GM10266 (cell line): ENCODE measurements around the gene ARSI.

Experiments
- DNase-seq: peaks from one replicate; pipeline ENCODE4 v3.0.0; 2012; ENCODE audit errors: extremely low spot score
- TF ChIP-seq, protein P1 (sequence below): IDR thresholded peaks from 2 replicates; pipeline ENCODE4 v1.5.1; 2012; ENCODE audit warnings: mild to moderate bottlenecking, low read depth; ENCODE audit not compliant: control insufficient read depth, insufficient read depth; ENCODE audit errors: missing control alignments

The ARSI gene

DNA sequence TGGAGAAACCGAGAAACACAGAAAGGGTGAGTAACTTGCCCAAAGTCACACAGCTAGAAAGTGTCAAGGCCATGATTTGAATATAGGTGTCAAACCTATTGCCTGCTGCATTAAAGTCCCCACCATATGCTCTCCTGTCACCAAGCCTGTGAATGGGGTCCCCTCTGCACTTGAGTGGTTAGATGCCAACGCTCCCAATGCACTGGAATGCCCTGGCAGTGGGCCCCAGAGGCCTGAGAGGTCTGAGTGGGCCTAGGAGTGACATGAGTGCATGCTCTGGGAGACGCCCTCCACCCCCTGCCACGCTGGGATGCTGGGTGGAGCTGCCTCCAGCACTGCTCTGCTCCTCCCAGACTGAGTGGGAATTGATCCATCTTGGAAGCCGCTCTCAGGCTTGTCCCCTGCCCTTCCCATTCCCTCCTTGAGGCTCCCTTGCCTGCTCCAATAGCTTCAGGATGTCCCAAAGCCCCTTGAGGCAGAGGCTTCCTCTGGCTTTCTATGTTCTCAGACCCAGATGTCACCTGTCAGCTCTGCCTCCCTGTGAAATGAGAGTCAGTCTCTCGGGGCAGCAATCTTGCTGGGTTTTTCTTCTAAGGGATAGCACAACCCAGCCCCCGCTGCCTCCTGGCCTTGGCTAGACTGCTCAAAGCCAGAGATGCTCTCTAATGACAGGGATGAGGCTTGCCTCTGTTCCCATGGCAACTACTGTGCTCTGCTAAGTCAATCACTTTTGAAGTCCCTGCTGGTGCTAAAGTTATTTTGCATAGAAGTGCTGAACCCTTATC, 6.6 kb upstream of the ARSI start:
- no peak for DNase-seq
- TF ChIP-seq, protein P1, sequence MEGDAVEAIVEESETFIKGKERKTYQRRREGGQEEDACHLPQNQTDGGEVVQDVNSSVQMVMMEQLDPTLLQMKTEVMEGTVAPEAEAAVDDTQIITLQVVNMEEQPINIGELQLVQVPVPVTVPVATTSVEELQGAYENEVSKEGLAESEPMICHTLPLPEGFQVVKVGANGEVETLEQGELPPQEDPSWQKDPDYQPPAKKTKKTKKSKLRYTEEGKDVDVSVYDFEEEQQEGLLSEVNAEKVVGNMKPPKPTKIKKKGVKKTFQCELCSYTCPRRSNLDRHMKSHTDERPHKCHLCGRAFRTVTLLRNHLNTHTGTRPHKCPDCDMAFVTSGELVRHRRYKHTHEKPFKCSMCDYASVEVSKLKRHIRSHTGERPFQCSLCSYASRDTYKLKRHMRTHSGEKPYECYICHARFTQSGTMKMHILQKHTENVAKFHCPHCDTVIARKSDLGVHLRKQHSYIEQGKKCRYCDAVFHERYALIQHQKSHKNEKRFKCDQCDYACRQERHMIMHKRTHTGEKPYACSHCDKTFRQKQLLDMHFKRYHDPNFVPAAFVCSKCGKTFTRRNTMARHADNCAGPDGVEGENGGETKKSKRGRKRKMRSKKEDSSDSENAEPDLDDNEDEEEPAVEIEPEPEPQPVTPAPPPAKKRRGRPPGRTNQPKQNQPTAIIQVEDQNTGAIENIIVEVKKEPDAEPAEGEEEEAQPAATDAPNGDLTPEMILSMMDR = no peak

DNA sequence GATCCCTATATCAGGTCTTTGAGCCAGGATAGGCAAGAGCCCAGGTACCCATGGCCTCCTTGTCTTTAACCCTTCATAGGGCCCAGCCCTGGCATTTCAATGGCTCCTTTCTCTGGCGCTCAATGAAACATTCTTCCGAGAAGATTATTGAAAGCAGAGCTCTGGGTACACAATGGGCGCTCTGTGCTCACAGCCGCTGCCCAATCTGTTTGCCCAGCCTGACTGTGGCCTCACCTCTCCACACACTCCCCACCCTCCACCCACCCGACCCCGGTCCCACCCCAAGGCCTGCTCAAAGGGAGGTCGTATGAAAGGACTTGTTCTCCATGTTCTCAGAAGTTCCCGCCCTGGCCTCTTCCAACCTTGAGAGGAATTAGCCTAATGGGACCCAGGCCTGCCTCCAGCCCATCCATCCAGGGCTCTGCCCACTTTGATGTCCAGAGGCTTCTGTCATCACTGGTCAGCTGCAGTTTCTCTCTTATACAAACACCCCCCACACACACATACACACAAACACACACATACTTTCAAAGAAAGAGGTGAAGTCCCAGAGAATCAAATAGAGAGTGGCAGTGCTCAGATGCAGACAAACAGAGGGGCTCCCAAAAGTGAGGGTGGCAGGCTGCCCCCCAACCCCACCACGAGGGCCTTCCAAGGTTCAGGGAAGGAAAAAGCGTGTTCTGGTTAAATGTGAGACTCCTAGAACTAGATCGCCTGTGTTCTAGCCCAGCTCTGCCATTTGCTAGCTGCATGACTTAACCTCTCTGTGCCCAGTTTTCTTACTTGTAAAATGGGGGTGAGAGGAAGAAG, 5.1 kb upstream of the ARSI start:
- TF ChIP-seq, protein P1 = no peak
- DNase-seq = no peak

DNA sequence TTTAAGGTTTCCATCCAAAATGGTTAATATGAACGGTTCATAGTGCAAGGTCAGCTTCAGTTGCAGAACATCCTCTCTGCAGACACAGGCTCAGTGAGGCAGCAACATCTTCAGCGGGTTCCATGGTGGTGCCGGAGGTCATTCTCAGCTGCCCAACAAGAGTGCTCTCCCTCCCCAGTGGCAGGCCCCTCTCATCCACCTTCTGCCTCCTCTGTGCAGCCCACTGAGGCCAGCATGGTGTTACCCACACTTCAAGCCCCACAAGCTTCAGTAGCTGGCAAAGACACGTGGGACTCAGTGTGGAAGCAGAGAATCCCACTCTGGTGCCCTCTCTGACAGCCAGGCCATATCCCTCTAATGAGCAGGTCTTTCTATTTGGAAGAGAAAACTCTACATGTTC, 4.1 kb upstream of the ARSI start:
- TF ChIP-seq, protein P1 = no peak
- DNase-seq = no peak

DNA sequence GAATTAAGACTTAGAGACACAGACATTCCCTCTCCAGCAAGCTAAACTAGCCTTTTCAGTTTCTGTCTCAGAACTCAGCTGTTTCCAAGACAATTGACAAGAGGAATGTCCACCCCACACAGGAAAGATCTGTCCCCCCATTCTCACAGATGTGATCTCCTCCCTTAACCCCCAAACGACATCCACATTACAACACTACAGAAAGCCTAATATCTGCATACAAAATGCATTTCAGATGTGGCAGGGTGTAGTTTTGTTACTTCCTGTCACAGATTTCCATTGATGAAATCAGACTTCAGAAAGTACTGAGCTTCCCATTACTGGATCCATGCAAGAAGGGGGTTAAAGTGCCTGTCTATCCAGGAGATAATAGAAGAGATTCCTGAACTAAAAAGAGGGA, 2.9 kb upstream of the ARSI start:
- DNase-seq = no peak
- TF ChIP-seq, protein P1 = no peak

DNA sequence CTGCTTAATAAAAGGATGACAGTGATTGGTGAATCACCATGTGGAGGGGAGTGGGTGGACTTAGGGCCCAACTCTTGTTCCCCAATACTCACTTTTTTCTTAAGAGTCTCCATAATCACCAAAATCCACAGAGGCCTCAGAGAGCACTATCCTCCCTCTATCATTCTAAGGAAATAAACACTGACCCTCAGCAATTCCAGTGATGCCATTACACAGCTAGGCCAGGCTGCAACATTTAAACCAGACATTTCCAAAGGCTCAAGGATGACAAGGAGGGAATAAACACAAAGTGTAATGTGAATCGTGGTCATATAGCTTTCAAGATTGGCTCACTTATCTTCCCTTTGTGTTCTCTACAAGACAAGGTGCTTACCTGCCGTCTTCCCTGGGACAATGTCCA, 2.4 kb upstream of the ARSI start:
- TF ChIP-seq, protein P1 = no peak
- no peak for DNase-seq

DNA sequence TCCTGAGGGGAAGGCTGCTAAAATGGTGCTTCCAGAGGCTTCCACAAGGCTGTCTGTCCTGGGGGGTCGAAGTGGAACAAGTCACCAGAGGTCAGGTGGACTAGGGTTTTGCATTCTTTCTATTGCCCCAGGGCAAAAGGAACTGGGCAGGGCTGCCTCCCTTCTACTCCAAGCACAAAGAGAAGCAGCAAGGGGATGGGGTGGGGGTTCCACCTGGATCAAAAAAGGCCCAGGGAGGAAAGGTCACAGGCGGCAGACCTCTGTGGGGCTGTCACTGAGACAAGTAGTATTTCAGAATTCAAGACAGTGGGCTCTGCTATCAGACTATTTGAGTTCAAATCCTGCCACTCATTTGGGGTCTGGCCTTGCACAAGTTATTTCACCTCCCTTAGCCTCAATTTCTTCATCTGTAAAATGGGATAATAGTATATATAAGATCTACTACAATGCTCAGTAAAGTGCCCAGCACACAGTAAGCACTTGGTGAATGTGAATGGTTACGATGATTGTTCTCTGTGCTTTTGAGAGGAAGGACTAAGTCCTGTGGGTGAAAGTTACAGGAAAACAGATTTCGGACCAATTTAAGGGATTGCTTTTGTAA, 1.9 kb upstream of the ARSI start:
- no peak for DNase-seq
- TF ChIP-seq, protein P1 = no peak
